Measurements from ENCODE around the gene ENPP6. TPM values are rescaled to one million over a fixed set of nuclear protein-coding genes. Genes with fewer than 3 reads are reported as not detected.

ENPP6 gene
- total RNA-seq, 4 donors from 2014 or later, result 0.47 to 1.7 (median 1.2) TPM

- H3K4me1 ChIP-seq, result no peaks in the 10 kb centered on the region
- H3K27me3 ChIP-seq, result peaks cover 2% of the 10 kb centered on the region
- H3K4me3 ChIP-seq, result no peak overlapping the region
- TF ChIP-seq EP300 (IDR thresholded peaks at IDR 0.05) (no peak), POLR2A (IDR thresholded peaks at IDR 0.05) (no peak), POLR2AphosphoS5 (IDR thresholded peaks at IDR 0.05) (no peak)
- TF ChIP-seq, protein P1, sequence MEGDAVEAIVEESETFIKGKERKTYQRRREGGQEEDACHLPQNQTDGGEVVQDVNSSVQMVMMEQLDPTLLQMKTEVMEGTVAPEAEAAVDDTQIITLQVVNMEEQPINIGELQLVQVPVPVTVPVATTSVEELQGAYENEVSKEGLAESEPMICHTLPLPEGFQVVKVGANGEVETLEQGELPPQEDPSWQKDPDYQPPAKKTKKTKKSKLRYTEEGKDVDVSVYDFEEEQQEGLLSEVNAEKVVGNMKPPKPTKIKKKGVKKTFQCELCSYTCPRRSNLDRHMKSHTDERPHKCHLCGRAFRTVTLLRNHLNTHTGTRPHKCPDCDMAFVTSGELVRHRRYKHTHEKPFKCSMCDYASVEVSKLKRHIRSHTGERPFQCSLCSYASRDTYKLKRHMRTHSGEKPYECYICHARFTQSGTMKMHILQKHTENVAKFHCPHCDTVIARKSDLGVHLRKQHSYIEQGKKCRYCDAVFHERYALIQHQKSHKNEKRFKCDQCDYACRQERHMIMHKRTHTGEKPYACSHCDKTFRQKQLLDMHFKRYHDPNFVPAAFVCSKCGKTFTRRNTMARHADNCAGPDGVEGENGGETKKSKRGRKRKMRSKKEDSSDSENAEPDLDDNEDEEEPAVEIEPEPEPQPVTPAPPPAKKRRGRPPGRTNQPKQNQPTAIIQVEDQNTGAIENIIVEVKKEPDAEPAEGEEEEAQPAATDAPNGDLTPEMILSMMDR (IDR thresholded peaks at IDR 0.05), result no peak
- no peak for ATAC-seq
- 85 to 90% methylated on average over 4 to 10 of the region's 12 CpGs for WGBS, 2 donors (ENCODE audit: low coverage in 1 of 2)
- no peak overlapping the region for H3K27ac ChIP-seq
- H3K9me3 ChIP-seq, result no peaks in the 10 kb centered on the region
- no peaks in the 10 kb centered on the region for H3K36me3 ChIP-seq
These were observed 17.4 kb downstream of the ENPP6 start for GRCh38 chr4:184200296-184200695.

GRCh38 chr4:184199780-184200179 is 17.9 kb downstream of the ENPP6 start:
- 93 to 100% methylated on average over 1 to 4 of the region's 5 CpGs for WGBS, 2 donors (ENCODE audit: low coverage in 1 of 2)
- TF ChIP-seq EP300 (IDR thresholded peaks at IDR 0.05) (no peak), POLR2AphosphoS5 (IDR thresholded peaks at IDR 0.05) (no peak), POLR2A (IDR thresholded peaks at IDR 0.05) (no peak)
- TF ChIP-seq, protein P1 (IDR thresholded peaks at IDR 0.05), result no peak
- no peak overlapping the region for H3K27ac ChIP-seq
- no peaks in the 10 kb centered on the region for H3K27me3 ChIP-seq
- H3K9me3 ChIP-seq, result no peaks in the 10 kb centered on the region
- no peak overlapping the region for H3K4me3 ChIP-seq
- H3K4me1 ChIP-seq, result no peaks in the 10 kb centered on the region
- H3K36me3 ChIP-seq, result no peaks in the 10 kb centered on the region
- ATAC-seq, result no peak

DNA sequence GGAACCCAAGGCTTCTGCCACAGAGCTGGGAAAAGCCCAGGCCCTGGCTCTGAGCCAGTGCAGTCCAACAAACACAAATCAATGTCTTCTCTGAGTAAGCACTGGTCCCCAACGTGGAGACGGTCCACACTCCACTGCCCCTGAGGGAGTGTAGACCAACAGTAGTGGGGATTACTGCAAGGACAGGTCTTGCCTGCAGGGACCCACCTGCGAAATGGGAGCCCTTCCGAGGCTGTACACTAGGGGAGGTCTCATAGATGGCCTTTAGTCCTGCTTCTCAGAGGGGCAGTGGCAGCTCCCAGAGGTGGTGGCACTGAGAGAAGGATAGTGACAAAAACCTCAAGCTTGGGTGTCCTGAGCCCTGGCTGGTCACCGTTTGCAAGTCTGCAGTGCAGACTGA is 19.5 kb downstream of the ENPP6 start:
- TF ChIP-seq POLR2AphosphoS5 (IDR thresholded peaks at IDR 0.05) (no peak), EP300 (IDR thresholded peaks at IDR 0.05) (no peak), POLR2A (IDR thresholded peaks at IDR 0.05) (no peak)
- TF ChIP-seq, protein P1 (IDR thresholded peaks at IDR 0.05), result no peak
- ATAC-seq, result no peak
- 50 to 100% methylated on average over 1 to 2 of the region's 5 CpGs for WGBS, 2 donors (ENCODE audit: low coverage in 1 of 2)
- H3K27ac ChIP-seq, result no peak overlapping the region
- no peaks in the 10 kb centered on the region for H3K9me3 ChIP-seq
- H3K27me3 ChIP-seq, result no peaks in the 10 kb centered on the region
- no peaks in the 10 kb centered on the region for H3K36me3 ChIP-seq
- no peaks in the 10 kb centered on the region for H3K4me1 ChIP-seq
- no peak overlapping the region for H3K4me3 ChIP-seq

DNA sequence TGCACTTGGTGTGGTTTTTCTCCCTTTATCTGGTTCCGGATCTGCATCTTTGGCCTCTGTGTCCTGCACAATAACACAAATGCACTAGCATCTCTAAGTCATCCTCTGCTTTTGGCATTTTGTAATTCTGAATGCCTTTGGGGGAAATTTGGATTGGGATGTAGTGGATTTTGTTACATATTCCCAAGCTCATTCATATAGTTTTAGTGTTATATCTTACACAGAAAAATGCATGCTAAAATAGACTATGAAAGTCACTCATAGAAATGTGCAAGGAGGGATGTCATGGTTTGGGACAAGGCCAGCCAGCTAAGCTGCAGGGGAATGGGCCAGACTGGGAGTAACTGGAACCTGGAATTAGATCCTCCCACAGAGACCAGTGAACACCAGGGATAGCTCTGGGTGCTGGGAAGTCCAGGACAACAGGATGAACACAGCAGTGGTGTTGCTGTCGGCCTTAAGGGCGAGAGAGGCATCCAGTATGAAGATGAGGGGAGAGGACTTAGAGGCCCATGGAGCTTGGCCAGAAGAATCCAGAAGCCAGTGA is 20.1 kb downstream of the ENPP6 start:
- Histone ChIP-seq H3K27me3 (no peaks in the 10 kb centered on the region), H3K4me3 (no peak overlapping the region), H3K4me1 (no peaks in the 10 kb centered on the region), H3K9me3 (no peaks in the 10 kb centered on the region), H3K27ac (no peak overlapping the region), H3K36me3 (no peaks in the 10 kb centered on the region)
- TF ChIP-seq POLR2A (IDR thresholded peaks at IDR 0.05) (no peak), EP300 (IDR thresholded peaks at IDR 0.05) (no peak), POLR2AphosphoS5 (IDR thresholded peaks at IDR 0.05) (no peak)
- TF ChIP-seq, protein P1 (IDR thresholded peaks at IDR 0.05), result no peak
- 86% methylated on average over 3 of the region's 3 CpGs for WGBS, 2 donors (ENCODE audit: low coverage in 1 of 2)
- no peak for ATAC-seq

GRCh38 chr4:184196730-184197385 is 20.8 kb downstream of the ENPP6 start:
- no peaks in the 10 kb centered on the region for H3K27me3 ChIP-seq
- H3K27ac ChIP-seq, result no peak overlapping the region
- 34 to 57% methylated on average over 3 to 5 of the region's 5 CpGs for WGBS, 2 donors (ENCODE audit: low coverage in 1 of 2)
- peak; percentile 53 for ATAC-seq
- no peaks in the 10 kb centered on the region for H3K9me3 ChIP-seq
- H3K36me3 ChIP-seq, result no peaks in the 10 kb centered on the region
- TF ChIP-seq, protein P1 (IDR thresholded peaks at IDR 0.05), result no peak
- TF ChIP-seq POLR2AphosphoS5 (IDR thresholded peaks at IDR 0.05), result no peak
- no peak for TF ChIP-seq EP300 (IDR thresholded peaks at IDR 0.05)
- no peak for TF ChIP-seq POLR2A (IDR thresholded peaks at IDR 0.05)
- no peak overlapping the region for H3K4me3 ChIP-seq
- no peaks in the 10 kb centered on the region for H3K4me1 ChIP-seq
